GM21723 (cell line): Measurements from ENCODE around the gene SPACA6.

Experiments used
- ATAC-seq: cut with Tn5 transposase; IDR thresholded peaks from one replicate; pipeline ENCODE4 v1.9.1; 2021; ENCODE audit warnings: mild to moderate bottlenecking, moderate library complexity; ENCODE audit not compliant: unreplicated experiment

The SPACA6 gene

GRCh38 chr19:51703575-51704515 is 10.7 kb downstream of the SPACA6 start:
- ATAC-seq, result peak; percentile 80

GRCh38 chr19:51704626-51705025 is 11.5 kb downstream of the SPACA6 start:
- ATAC-seq, result no peak

- no peak for ATAC-seq
Observed at GRCh38 chr19:51706296-51706695, 13.2 kb downstream of the SPACA6 start.

- ATAC-seq, result no peak
Observed at GRCh38 chr19:51706885-51707284, 13.8 kb downstream of the SPACA6 start.

GRCh38 chr19:51708811-51709210 is 15.7 kb downstream of the SPACA6 start:
- no peak for ATAC-seq

GRCh38 chr19:51709575-51709974 is 16.4 kb downstream of the SPACA6 start:
- no peak for ATAC-seq

GRCh38 chr19:51710163-51710562 is 17.0 kb downstream of the SPACA6 start:
- no peak for ATAC-seq

- no peak for ATAC-seq
Observed at GRCh38 chr19:51711702-51712101, 18.6 kb downstream of the SPACA6 start.

- no peak for ATAC-seq
Observed at GRCh38 chr19:51712461-51713081, 19.4 kb downstream of the SPACA6 start.

GRCh38 chr19:51713319-51714285 is 20.5 kb downstream of the SPACA6 start:
- no peak for ATAC-seq

- ATAC-seq, result no peak
Observed at GRCh38 chr19:51714848-51715247, 21.7 kb downstream of the SPACA6 start.

GRCh38 chr19:51715850-51716249 is 22.7 kb downstream of the SPACA6 start:
- ATAC-seq, result no peak

- no peak for ATAC-seq
Observed at GRCh38 chr19:51716925-51717324, 23.8 kb downstream of the SPACA6 start.

- ATAC-seq, result no peak
Observed at GRCh38 chr19:51719251-51719988, 26.3 kb downstream of the SPACA6 start.

GRCh38 chr19:51721905-51722304 is 28.8 kb downstream of the SPACA6 start:
- no peak for ATAC-seq

- no peak for ATAC-seq
Observed at GRCh38 chr19:51722492-51722891, 29.4 kb downstream of the SPACA6 start.

GRCh38 chr19:51724543-51724942 is 31.4 kb downstream of the SPACA6 start:
- ATAC-seq, result no peak

GRCh38 chr19:51726049-51726448 is 32.9 kb downstream of the SPACA6 start:
- ATAC-seq, result no peak

GRCh38 chr19:51727349-51727880 is 34.3 kb downstream of the SPACA6 start:
- ATAC-seq, result no peak

- no peak for ATAC-seq
Observed at GRCh38 chr19:51729781-51730180, 36.7 kb downstream of the SPACA6 start.
